Peyer's patch (tissue), 4 donors: ENCODE results near the gene TBPL2. TPM values are rescaled to one million over a fixed set of nuclear protein-coding genes. Genes with fewer than 3 reads are reported as not detected.

Experiments used
- DNase-seq, 3 donors: peaks; one replicate each; pipeline ENCODE4 v3.0.0-alpha.2; 2017 to 2019
- H3K27ac ChIP-seq, 4 donors: fragments of 200-600 bp; sonication (generic); one replicate each; pipeline ENCODE4 v1.5.1; 2016 to 2019
- H3K27me3 ChIP-seq, 2 donors: fragments of 200-600 bp; sonication (generic); one replicate each; pipeline ENCODE4 v1.5.1; 2019
- H3K36me3 ChIP-seq, 3 donors: fragments of 200-600 bp; sonication (generic); one replicate each; pipeline ENCODE4 v1.5.1; 2016 to 2019
- H3K4me1 ChIP-seq, 4 donors: fragments of 200-600 bp; sonication (generic); one replicate each; pipeline ENCODE4 v1.5.1; 2016 to 2019
- H3K4me3 ChIP-seq, 4 donors: fragments of 200-600 bp; sonication (generic); 1 replicate in 3 of 4; 2 replicates in 1 of 4; pipeline ENCODE4 v1.5.1; 2016 to 2019; ENCODE audit warnings: mild to moderate bottlenecking in 1 of 4
- H3K9me3 ChIP-seq, 4 donors: fragments of 200-600 bp; sonication (generic); one replicate each; pipeline ENCODE4 v1.5.1; 2016 to 2019; ENCODE audit warnings: mild to moderate bottlenecking in 1 of 4
- CTCF ChIP-seq, 6 experiments: fragments of 450-650 bp in 4 of 6; fragments of 200-600 bp in 2 of 6; sonication (generic) in 1 of 6; IDR thresholded peaks; one replicate each; pipeline ENCODE4 v1.5.1; 2017 to 2019; ENCODE audit warnings: antibody characterized with exemption in 6 of 6, mild to moderate bottlenecking in 3 of 6, moderate library complexity in 1 of 6
- POLR2A ChIP-seq, 2 donors: fragments of 450-650 bp; IDR thresholded peaks; one replicate each; pipeline ENCODE4 v1.5.1; 2017; ENCODE audit warnings: antibody characterized with exemption in 2 of 2, mild to moderate bottlenecking in 2 of 2, moderate library complexity in 2 of 2
- total RNA-seq, 4 donors: library from RNA; depleted of rRNA; stranded (reverse); fragments of >200 nt; gene quantifications; one replicate each; pipeline ENCODE4 v1.1.0, GENCODE V29; 2016

TBPL2 gene
- total RNA-seq, 4 donors from 2014 or later: not detected

- Histone ChIP-seq H3K27me3 (no peaks in the 10 kb centered on the region), H3K36me3 (no peaks in the 10 kb centered on the region), H3K27ac (no peak overlapping the region), H3K9me3 (no peaks in the 10 kb centered on the region), H3K4me1 (no peaks in the 10 kb centered on the region), H3K4me3 (no peak overlapping the region)
- TF ChIP-seq CTCF (IDR thresholded peaks at IDR 0.05): no peak
- no peak for TF ChIP-seq POLR2A (IDR thresholded peaks at IDR 0.05)
- DNase-seq: no peak
These were observed 6.3 kb downstream of the TBPL2 start for GRCh38 chr14:55433880-55434804.

GRCh38 chr14:55432628-55433027, 7.8 kb downstream of the TBPL2 start:
- Histone ChIP-seq H3K4me1 (no peaks in the 10 kb centered on the region), H3K27ac (no peak overlapping the region), H3K4me3 (no peak overlapping the region), H3K36me3 (no peaks in the 10 kb centered on the region), H3K27me3 (no peaks in the 10 kb centered on the region), H3K9me3 (no peaks in the 10 kb centered on the region)
- TF ChIP-seq CTCF (IDR thresholded peaks at IDR 0.05) (no peak), POLR2A (IDR thresholded peaks at IDR 0.05) (no peak)
- no peak for DNase-seq

- Histone ChIP-seq H3K36me3 (no peaks in the 10 kb centered on the region), H3K9me3 (no peaks in the 10 kb centered on the region), H3K4me1 (no peaks in the 10 kb centered on the region), H3K4me3 (no peak overlapping the region), H3K27me3 (no peaks in the 10 kb centered on the region), H3K27ac (no peak overlapping the region)
- TF ChIP-seq CTCF (IDR thresholded peaks at IDR 0.05) (peak in 5 of 6 experiments; percentile 8 to 65 (median 57)), POLR2A (IDR thresholded peaks at IDR 0.05) (no peak)
- peak in 2 of 3 donors; percentile 30 to 66 for DNase-seq
These were observed 10.3 kb downstream of the TBPL2 start for GRCh38 chr14:55430024-55430690.

GRCh38 chr14:55427439-55427838, 13.0 kb downstream of the TBPL2 start:
- Histone ChIP-seq H3K36me3 (no peaks in the 10 kb centered on the region), H3K4me1 (no peaks in the 10 kb centered on the region), H3K27me3 (no peaks in the 10 kb centered on the region), H3K27ac (no peak overlapping the region), H3K4me3 (no peak overlapping the region), H3K9me3 (no peaks in the 10 kb centered on the region)
- no peak for TF ChIP-seq POLR2A (IDR thresholded peaks at IDR 0.05)
- TF ChIP-seq CTCF (IDR thresholded peaks at IDR 0.05): no peak
- DNase-seq: no peak

GRCh38 chr14:55426891-55427290, 13.5 kb downstream of the TBPL2 start:
- H3K4me3 ChIP-seq: no peak overlapping the region
- H3K27ac ChIP-seq: no peak overlapping the region
- H3K27me3 ChIP-seq: no peaks in the 10 kb centered on the region
- no peaks in the 10 kb centered on the region for H3K9me3 ChIP-seq
- no peaks in the 10 kb centered on the region for H3K4me1 ChIP-seq
- no peaks in the 10 kb centered on the region for H3K36me3 ChIP-seq
- TF ChIP-seq POLR2A (IDR thresholded peaks at IDR 0.05) (no peak), CTCF (IDR thresholded peaks at IDR 0.05) (no peak)
- DNase-seq: no peak
